Measurements from ENCODE around the gene REEP6. TPM values are rescaled to one million over a fixed set of nuclear protein-coding genes. Genes with fewer than 3 reads are reported as not detected.

The REEP6 gene
- total RNA-seq, 1 experiment from 2014 or later = 10.5 TPM

DNA sequence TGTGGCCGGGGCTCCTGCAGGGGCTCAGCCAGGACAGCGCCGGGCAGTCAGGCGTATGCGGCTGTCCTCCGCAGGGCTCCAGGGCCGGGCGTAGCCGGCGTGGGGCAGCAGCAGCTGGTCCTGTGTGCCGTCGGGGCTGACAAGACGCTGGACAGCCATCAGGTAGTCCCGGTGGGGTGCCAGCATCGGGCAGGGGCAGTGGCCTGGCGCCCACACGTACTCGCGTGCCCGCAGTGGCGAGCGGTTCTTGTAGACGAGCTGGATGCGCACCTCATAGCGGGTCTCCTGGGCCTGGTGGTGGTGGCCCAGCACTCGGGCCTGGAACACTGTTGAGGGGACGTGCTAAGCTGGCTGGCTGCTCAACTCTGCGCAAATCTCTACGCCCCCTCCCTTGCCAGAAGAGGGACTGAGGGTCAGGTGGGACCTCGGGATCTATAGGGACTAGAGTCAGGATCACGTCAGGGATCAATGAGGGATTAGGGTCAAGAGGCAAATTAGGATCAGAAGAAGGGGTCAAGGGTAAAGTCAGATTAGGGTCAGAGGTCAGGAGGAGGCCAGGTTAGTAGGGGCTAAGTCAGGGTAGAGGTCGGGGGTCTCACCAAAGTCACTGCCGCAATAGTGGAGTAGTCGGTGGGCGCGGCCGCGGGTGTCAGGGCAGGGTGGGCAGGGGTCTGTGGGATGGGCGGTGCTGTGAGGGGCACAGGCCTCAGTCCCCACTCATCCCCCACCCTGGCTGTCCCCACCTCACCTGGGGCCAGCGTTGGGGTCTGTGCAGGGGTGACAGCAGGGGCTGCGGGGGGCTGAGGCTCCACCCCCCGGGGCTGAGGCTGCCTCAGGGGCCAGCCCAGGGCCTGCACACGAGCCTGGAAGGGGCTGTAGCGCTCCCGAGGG is 15.3 kb downstream of the REEP6 start:
- Histone ChIP-seq H2BK12ac (ENCODE audit: insufficient read length, low read depth, low read length) (no peak overlapping the region), H3K79me2 (ENCODE audit: insufficient read depth, low read length) (no peaks in the 10 kb centered on the region), H3K9ac (ENCODE audit: extremely low read depth, insufficient read length, low read length) (no peak overlapping the region), H4K91ac (ENCODE audit: insufficient read length, low read depth, low read length) (no peak overlapping the region), H3K18ac (ENCODE audit: insufficient read length, low read depth, low read length) (no peak overlapping the region), H2BK15ac (ENCODE audit: low read depth, low read length) (no peak overlapping the region), H2AFZ (ENCODE audit: low read length) (no peak overlapping the region), H3K27ac (ENCODE audit: insufficient read length, low read depth, low read length) (no peak overlapping the region), H3T11ph (ENCODE audit: low read length) (no peak overlapping the region), H4K20me1 (ENCODE audit: control insufficient read depth, insufficient read depth, insufficient read length) (no peaks in the 10 kb centered on the region), H4K8ac (replicated peaks; ENCODE audit: insufficient read length, low read depth, low read length) (no peak overlapping the region), H4K5ac (ENCODE audit: insufficient read length, low read depth, low read length) (no peak overlapping the region), H3K9me3 (ENCODE audit: control insufficient read depth, low read depth, low read length) (no peaks in the 10 kb centered on the region), H2BK120ac (ENCODE audit: low read depth, low read length, poor library complexity, severe bottlenecking) (no peak overlapping the region), H3K4ac (ENCODE audit: low read depth, low read length) (no peak overlapping the region), H2AK5ac (ENCODE audit: insufficient read length, low read length) (no peak overlapping the region), H3K56ac (ENCODE audit: insufficient read length, low read depth, low read length) (no peak overlapping the region), H3K4me2 (ENCODE audit: insufficient read depth, insufficient read length, low read length) (no peak overlapping the region), H2BK5ac (ENCODE audit: insufficient read length, low read length) (no peak overlapping the region), H3K79me1 (ENCODE audit: insufficient read depth, low read depth, low read length, poor library complexity, severe bottlenecking) (no peaks in the 10 kb centered on the region), H3K23ac (ENCODE audit: insufficient read length, low read depth, low read length) (no peak overlapping the region), H2BK20ac (ENCODE audit: low read depth, low read length, poor library complexity, severe bottlenecking) (no peak overlapping the region), H3K14ac (ENCODE audit: insufficient read depth, low read length) (no peak overlapping the region), H3K23me2 (ENCODE audit: insufficient read length, low read depth, low read length, poor library complexity, severe bottlenecking) (peaks cover 11% of the 10 kb centered on the region), H3K4me1 (ENCODE audit: insufficient read depth, low read length) (no peaks in the 10 kb centered on the region), H3K27me3 (ENCODE audit: insufficient read depth, low read length) (no peaks in the 10 kb centered on the region; the same call in 1 of the 2 replicates)
- peaks cover 13 to 23% of the 10 kb centered on the region in 2 experiments for H3K4me1 Mint-ChIP-seq
- peaks cover 71% of the 10 kb centered on the region for H3K27me3 Mint-ChIP-seq (ENCODE audit: low read depth)
- peaks cover under 1 to 5% of the 10 kb centered on the region in 2 experiments; a peak in 3 of 5 replicates for H3K9me3 Mint-ChIP-seq
- no peak overlapping the region for H3K27ac Mint-ChIP-seq
- no peak for DNase-seq
- WGBS (ENCODE audit: extremely low coverage, insufficient read length, low lambda C conversion rate) = no CpG with 5 or more reads among the region's 45 CpGs
- no peak overlapping the region; a peak in 1 of 5 replicates for H3K4me3 Mint-ChIP-seq
- TF ChIP-seq, protein P1, sequence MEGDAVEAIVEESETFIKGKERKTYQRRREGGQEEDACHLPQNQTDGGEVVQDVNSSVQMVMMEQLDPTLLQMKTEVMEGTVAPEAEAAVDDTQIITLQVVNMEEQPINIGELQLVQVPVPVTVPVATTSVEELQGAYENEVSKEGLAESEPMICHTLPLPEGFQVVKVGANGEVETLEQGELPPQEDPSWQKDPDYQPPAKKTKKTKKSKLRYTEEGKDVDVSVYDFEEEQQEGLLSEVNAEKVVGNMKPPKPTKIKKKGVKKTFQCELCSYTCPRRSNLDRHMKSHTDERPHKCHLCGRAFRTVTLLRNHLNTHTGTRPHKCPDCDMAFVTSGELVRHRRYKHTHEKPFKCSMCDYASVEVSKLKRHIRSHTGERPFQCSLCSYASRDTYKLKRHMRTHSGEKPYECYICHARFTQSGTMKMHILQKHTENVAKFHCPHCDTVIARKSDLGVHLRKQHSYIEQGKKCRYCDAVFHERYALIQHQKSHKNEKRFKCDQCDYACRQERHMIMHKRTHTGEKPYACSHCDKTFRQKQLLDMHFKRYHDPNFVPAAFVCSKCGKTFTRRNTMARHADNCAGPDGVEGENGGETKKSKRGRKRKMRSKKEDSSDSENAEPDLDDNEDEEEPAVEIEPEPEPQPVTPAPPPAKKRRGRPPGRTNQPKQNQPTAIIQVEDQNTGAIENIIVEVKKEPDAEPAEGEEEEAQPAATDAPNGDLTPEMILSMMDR (conservative IDR thresholded peaks at IDR 0.05) = no peak
- H3K36me3 Mint-ChIP-seq (ENCODE audit: insufficient read depth in 1 of 3, low read depth in 3 of 3) = no peaks in the 10 kb centered on the region
